Stomach (tissue), 4 donors: ENCODE measurements around the gene NUP210.

Experiments
- EP300 ChIP-seq: sonication (generic); formaldehyde crosslinking; IDR thresholded peaks from one replicate; pipeline ENCODE4 v1.6.1; 2017; ENCODE audit warnings: antibody characterized with exemption
- POLR2A ChIP-seq, 4 donors: fragments of 450-650 bp; IDR thresholded peaks; one replicate each; pipeline ENCODE4 v1.6.1; 2016; ENCODE audit warnings: antibody characterized with exemption in 4 of 4, control low read depth in 2 of 4, mild to moderate bottlenecking in 1 of 4, moderate library complexity in 1 of 4
- POLR2AphosphoS5 ChIP-seq, 3 donors: sonication (generic); formaldehyde crosslinking; IDR thresholded peaks; one replicate each; pipeline ENCODE4 v1.6.1; 2016; ENCODE audit warnings: antibody characterized with exemption in 3 of 3
- TF ChIP-seq, protein P1 (sequence below), 7 experiments: fragments of 450-650 bp in 4 of 7; fragments of 200-600 bp in 3 of 7; sonication (generic) in 3 of 7; IDR thresholded peaks; one replicate each; pipeline ENCODE4 v1.5.1; 2016 to 2019; ENCODE audit warnings: antibody characterized with exemption in 7 of 7, control low read depth in 2 of 7, mild to moderate bottlenecking in 1 of 7

DNA sequence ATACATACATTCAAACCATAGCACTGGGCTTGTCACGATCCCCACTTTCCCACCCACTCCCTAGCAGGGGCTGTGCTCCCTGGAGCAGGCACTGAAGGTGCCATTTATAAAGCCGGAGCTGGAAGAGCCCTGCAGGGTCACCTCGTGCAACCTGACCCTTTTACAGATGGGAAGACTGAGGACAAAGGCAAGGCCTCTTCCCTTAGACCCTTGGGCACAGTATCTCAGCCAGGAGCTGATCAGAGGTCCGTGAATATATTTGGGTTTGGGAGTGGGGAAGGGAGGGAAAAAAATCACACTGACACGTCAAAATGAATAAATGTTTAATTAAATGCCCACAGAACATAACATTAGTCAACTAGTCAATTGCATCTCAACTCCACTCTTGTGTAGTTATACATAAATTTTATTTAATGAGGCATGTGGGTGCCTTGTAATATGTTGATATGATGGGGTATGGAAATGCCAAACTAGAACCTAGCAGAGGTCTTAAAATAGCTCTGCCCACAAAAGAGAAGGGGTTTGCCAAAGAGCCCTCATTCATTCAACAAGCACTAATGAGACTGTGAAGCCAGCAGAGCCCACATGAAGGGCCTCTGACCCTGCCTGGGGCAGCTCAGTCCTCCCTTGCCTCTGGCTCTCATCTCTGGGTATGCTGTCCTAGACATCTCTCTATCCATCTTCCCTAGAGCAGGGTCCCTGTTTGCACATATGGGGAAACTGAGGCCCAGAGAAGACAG is 119.4 kb downstream of the NUP210 start:
- TF ChIP-seq, protein P1, sequence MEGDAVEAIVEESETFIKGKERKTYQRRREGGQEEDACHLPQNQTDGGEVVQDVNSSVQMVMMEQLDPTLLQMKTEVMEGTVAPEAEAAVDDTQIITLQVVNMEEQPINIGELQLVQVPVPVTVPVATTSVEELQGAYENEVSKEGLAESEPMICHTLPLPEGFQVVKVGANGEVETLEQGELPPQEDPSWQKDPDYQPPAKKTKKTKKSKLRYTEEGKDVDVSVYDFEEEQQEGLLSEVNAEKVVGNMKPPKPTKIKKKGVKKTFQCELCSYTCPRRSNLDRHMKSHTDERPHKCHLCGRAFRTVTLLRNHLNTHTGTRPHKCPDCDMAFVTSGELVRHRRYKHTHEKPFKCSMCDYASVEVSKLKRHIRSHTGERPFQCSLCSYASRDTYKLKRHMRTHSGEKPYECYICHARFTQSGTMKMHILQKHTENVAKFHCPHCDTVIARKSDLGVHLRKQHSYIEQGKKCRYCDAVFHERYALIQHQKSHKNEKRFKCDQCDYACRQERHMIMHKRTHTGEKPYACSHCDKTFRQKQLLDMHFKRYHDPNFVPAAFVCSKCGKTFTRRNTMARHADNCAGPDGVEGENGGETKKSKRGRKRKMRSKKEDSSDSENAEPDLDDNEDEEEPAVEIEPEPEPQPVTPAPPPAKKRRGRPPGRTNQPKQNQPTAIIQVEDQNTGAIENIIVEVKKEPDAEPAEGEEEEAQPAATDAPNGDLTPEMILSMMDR (IDR thresholded peaks at IDR 0.05), result no peak
- TF ChIP-seq POLR2A (IDR thresholded peaks at IDR 0.05), result no peak
- TF ChIP-seq EP300, result no peak
- no peak for TF ChIP-seq POLR2AphosphoS5 (IDR thresholded peaks at IDR 0.05)
